Ovary (tissue), 9 donors: ENCODE measurements around the gene AUTS2. TPM values are rescaled to one million over a fixed set of nuclear protein-coding genes. Genes with fewer than 3 reads are reported as not detected.

Experiments
- DNase-seq, 5 donors: peaks; one replicate each; pipeline ENCODE4 v3.0.0-alpha.2; 2019 to 2020
- H3K27ac ChIP-seq, 2 donors: fragments of 200-600 bp; one replicate each; pipeline versions ENCODE4 v1.5.1 to v1.8.0; 2019 to 2022
- H3K27me3 ChIP-seq: fragments of 200-600 bp; one replicate; pipeline ENCODE4 v1.8.0; 2022
- H3K36me3 ChIP-seq: fragments of 200-600 bp; sonication (generic); one replicate; pipeline ENCODE4 v1.5.1; 2019
- H3K4me1 ChIP-seq: one replicate; pipeline ENCODE4 v1.8.1; 2013; ENCODE audit warnings: mild to moderate bottlenecking, moderate library complexity; ENCODE audit not compliant: insufficient read depth
- H3K4me3 ChIP-seq: fragments of 200-600 bp; sonication (generic); one replicate; pipeline ENCODE4 v1.5.1; 2017
- H3K9me3 ChIP-seq, 2 donors: fragments of 200-600 bp in 1 of 2; sonication (generic) in 1 of 2; one replicate each; pipeline versions ENCODE4 v1.5.1 to v1.8.1; 2013 to 2019; ENCODE audit warnings: mild to moderate bottlenecking in 1 of 2, moderate library complexity in 1 of 2
- EP300 ChIP-seq: sonication (generic); formaldehyde crosslinking; IDR thresholded peaks from one replicate; pipeline ENCODE4 v1.6.1; 2017; ENCODE audit warnings: antibody characterized with exemption
- POLR2A ChIP-seq: fragments of 450-650 bp; IDR thresholded peaks from one replicate; pipeline ENCODE4 v1.6.1; 2017; ENCODE audit warnings: antibody characterized with exemption, mild to moderate bottlenecking, moderate library complexity
- WGBS, 3 donors: extraction: QIAGEN DNeasy Blood & Tissue Kit in 1 of 3; methylation state at CpG; one replicate each; pipeline versions ENCODE4 v1.1.5 to v1.1.7; 2013 to 2017; 5-methylcytosine and 5-hydroxymethylcytosine counted together
- intact Hi-C, 4 donors: fragments of 100-400 bp; cut with DNase I; formaldehyde crosslinking; loops; one replicate each; pipeline versions ENCODE4 v1.11.0 to v1.15.1; 2022 to 2023
- polyA plus RNA-seq, 2 donors: library from polyadenylated mRNA; stranded (reverse); fragments of 200-250 nt in 1 of 2; fragments of 350-450 nt in 1 of 2; fragmentation: Illumina TruSeq in 1 of 2; extraction: RNeasy Lipid Tissue Mini Kit (QIAGEN cat#74804) in 1 of 2; gene quantifications; one replicate each; pipeline ENCODE4 v1.2.3, GENCODE V29; 2013 to 2014
- total RNA-seq, 7 donors: library from RNA; depleted of rRNA in 2 of 7; stranded (reverse); fragments of >200 nt in 2 of 7; fragmentation: NEBNext Ultra II Directional in 3 of 7; extraction: Animal tissue kit (Norgen Biotek cat#: 25700) in 3 of 7; gene quantifications; one replicate each; pipeline versions ENCODE4 v1.1.0 to v1.2.4, GENCODE V29; 2016 to 2023
- TF ChIP-seq, protein P1 (sequence below), 3 donors: fragments of 450-650 bp in 2 of 3; fragments of 200-600 bp in 1 of 3; IDR thresholded peaks; one replicate each; pipeline versions ENCODE4 v1.5.1 to v1.8.0; 2016 to 2022; ENCODE audit warnings: antibody characterized with exemption in 3 of 3, mild to moderate bottlenecking in 1 of 3
- donor health status: DM: no; HTN: no; CAD: no; lungs with moderate emphysema.
- donor health status: DM: no; HTN: no; CAD: no.
- donor health status: Bipolar disorder and iron deficiency.
- donor health status: DM: yes; HTN: yes; CAD: no.
- donor health status: DM: no; HTN: no; CAD: no.
- donor health status: DM: yes; HTN: yes; CAD: no.

The AUTS2 gene
- total and polyA plus RNA-seq, 9 donors = 18.3 to 60.9 (median 44.9) TPM

DNA sequence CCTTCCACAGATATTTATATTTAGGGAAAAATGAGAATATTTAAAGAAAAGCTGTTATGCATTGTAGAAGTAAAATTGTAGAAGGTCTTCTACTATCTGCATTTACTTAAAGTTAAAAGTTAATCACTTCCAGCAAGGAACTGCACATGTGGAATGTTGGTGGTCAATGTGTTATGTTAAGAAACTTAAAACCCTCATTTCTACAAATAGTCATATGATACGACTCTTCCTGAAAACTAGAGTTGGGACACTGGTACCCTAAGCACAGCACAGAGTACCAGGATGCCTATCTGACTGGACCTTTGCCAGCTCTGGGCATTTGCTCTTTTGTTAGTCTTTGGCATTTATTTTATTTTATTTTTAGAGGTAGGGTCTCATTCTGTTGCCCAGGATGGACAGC lies 1009.5 kb downstream of the AUTS2 start:
- Histone ChIP-seq H3K4me3 (no peak overlapping the region), H3K27ac (no peak overlapping the region), H3K27me3 (no peaks in the 10 kb centered on the region), H3K4me1 (no peaks in the 10 kb centered on the region), H3K36me3 (no peaks in the 10 kb centered on the region), H3K9me3 (no peaks in the 10 kb centered on the region)
- 84 to 89% (median 87%) methylated on average over 1 of the region's 1 CpG for WGBS, 3 donors
- no peak for DNase-seq
- TF ChIP-seq, protein P1, sequence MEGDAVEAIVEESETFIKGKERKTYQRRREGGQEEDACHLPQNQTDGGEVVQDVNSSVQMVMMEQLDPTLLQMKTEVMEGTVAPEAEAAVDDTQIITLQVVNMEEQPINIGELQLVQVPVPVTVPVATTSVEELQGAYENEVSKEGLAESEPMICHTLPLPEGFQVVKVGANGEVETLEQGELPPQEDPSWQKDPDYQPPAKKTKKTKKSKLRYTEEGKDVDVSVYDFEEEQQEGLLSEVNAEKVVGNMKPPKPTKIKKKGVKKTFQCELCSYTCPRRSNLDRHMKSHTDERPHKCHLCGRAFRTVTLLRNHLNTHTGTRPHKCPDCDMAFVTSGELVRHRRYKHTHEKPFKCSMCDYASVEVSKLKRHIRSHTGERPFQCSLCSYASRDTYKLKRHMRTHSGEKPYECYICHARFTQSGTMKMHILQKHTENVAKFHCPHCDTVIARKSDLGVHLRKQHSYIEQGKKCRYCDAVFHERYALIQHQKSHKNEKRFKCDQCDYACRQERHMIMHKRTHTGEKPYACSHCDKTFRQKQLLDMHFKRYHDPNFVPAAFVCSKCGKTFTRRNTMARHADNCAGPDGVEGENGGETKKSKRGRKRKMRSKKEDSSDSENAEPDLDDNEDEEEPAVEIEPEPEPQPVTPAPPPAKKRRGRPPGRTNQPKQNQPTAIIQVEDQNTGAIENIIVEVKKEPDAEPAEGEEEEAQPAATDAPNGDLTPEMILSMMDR (IDR thresholded peaks at IDR 0.05) = no peak
- TF ChIP-seq POLR2A (no peak), EP300 (no peak)
- intact Hi-C loops = no loop called here

DNA sequence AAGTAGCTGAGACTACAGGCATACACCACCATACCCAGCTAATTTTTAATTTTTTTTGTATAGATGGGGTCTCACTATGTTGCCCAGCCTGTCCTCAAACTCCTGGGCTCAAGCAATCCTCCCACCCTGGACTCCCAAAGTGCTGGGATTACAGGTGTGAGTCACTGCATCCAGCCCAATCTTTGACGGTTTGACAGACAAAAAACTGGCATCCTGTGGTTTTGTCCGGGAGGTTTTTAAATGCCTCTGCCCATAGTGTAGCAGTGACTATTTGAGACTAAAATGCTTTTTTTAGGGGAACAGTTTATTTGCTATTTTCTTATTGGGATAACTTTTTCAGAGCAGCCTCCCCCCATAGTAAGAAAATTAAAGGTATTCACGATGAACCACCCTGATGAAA lies 1010.0 kb downstream of the AUTS2 start:
- DNase-seq = no peak
- intact Hi-C loops = no loop called here
- 78 to 87% (median 83%) methylated on average over 3 of the region's 3 CpGs for WGBS, 3 donors
- no peaks in the 10 kb centered on the region for H3K4me1 ChIP-seq
- no peaks in the 10 kb centered on the region for H3K36me3 ChIP-seq
- H3K27me3 ChIP-seq = no peaks in the 10 kb centered on the region
- no peak overlapping the region for H3K4me3 ChIP-seq
- no peaks in the 10 kb centered on the region for H3K9me3 ChIP-seq
- H3K27ac ChIP-seq = no peak overlapping the region
- TF ChIP-seq, protein P1 (IDR thresholded peaks at IDR 0.05) = no peak
- TF ChIP-seq EP300 (no peak), POLR2A (no peak)

DNA sequence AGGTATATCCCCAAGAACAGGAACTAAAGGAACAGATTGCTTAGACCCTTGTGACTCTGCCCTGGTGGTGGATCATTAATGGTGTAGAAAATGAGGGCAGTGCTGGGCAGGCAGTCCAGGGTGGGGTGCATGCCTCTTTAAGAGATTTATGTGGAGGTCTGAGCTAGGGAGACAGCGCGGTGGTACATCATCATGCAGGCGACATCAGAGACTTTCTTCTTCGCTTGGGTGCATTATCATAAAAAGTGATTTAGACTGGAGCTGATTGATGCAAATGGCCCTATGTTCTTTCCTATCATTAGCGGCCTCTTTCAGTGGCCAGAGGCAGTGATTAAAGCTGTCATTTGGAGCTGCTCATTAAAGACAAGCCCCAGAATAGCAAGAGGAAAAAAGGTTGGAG lies 1014.5 kb downstream of the AUTS2 start:
- H3K4me3 ChIP-seq = no peak overlapping the region
- WGBS, 3 donors = 97 to 98% (median 97%) methylated on average over 5 of the region's 5 CpGs
- TF ChIP-seq EP300 (no peak), POLR2A (no peak)
- H3K36me3 ChIP-seq = no peaks in the 10 kb centered on the region
- H3K4me1 ChIP-seq = peaks cover 5% of the 10 kb centered on the region
- H3K27ac ChIP-seq = no peak overlapping the region
- intact Hi-C loops = no loop called here
- H3K9me3 ChIP-seq = no peaks in the 10 kb centered on the region
- no peaks in the 10 kb centered on the region for H3K27me3 ChIP-seq
- DNase-seq = no peak

DNA sequence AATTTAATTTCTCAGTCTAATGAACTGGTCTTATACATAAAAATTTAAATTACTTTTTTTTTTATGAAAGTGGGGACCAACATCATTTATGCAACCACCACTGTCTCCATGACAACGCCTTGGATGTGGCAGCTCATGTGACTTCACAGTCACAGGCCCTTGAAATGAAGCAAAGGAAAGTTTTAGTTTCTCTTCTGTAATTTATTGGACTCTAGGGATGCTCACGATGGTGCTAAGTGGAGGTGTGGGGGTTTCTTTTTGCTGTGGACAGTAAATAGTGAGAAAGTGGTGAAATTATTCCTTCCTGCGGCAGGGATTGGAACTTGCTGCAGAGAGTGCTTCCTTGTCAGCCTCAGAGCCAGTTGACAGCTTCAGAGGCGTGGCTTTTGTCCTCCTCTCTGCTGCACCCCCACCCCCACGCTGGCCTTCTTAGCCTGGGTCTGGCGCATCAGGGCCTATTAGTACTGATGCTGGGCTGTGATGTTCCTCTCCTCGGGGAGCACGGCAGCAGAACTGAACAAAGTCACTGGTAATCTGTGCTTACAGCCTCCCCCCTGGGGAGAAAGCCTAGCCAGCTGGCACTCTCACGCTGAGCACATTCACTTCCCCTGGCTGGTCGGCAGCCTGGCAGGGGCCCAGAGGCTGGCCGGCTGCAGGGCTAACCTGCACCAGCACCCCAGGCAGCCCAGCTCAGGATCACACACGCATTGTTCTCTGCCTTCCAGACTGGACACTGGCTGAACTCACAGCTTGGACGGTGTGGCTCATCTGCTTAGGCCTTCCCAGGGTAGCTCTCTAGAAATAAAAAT lies 1016.2 kb downstream of the AUTS2 start:
- H3K36me3 ChIP-seq = no peaks in the 10 kb centered on the region
- H3K27ac ChIP-seq = no peak overlapping the region
- DNase-seq = peak; percentile 45 to 86 (median 63)
- no peaks in the 10 kb centered on the region for H3K27me3 ChIP-seq
- H3K9me3 ChIP-seq = no peaks in the 10 kb centered on the region
- TF ChIP-seq EP300 (no peak), POLR2A (no peak)
- TF ChIP-seq, protein P1 (IDR thresholded peaks at IDR 0.05) = no peak
- no peak overlapping the region for H3K4me3 ChIP-seq
- intact Hi-C loops = no loop called here
- WGBS, 3 donors = 16 to 23% (median 22%) methylated on average over 13 of the region's 13 CpGs
- peaks cover 5% of the 10 kb centered on the region for H3K4me1 ChIP-seq

DNA sequence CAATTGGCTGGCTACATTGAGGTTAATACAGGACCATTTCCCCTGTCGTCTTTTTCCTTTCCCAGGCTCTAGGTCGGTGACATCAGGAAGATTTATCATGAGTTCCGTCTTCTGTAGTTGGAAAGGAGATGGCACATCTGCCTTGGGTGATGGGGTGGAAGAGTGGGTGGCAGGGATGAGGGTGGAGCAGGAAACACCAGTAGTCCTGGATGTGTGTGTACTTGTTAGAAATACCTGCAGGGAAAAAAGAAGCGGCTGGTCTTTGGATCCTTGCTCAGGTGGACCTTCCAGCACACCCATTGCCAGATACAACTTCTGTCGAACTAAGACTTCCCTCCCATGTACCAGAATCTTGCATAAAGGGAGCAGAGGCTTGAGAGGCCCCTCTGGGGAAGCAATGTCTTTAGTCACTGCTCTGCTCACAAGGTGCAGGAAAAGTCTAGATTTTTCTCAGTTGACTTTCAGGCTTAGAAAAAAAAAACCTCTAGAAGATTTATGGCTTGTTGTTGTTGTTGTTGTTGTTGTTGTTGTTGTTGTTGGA lies 1016.9 kb downstream of the AUTS2 start:
- no peaks in the 10 kb centered on the region for H3K9me3 ChIP-seq
- intact Hi-C loops = no loop called here
- no peak for DNase-seq
- no peaks in the 10 kb centered on the region for H3K27me3 ChIP-seq
- H3K27ac ChIP-seq = no peak overlapping the region
- no peak for TF ChIP-seq EP300
- TF ChIP-seq POLR2A = no peak
- TF ChIP-seq, protein P1 (IDR thresholded peaks at IDR 0.05) = no peak
- H3K4me1 ChIP-seq = peaks cover 5% of the 10 kb centered on the region
- H3K4me3 ChIP-seq = no peak overlapping the region
- WGBS, 3 donors = 51 to 77% (median 75%) methylated on average over 5 of the region's 5 CpGs
- no peaks in the 10 kb centered on the region for H3K36me3 ChIP-seq
